PC-3 (cell line): ENCODE data around the gene TP53I13. TPM values are rescaled to one million over a fixed set of nuclear protein-coding genes. Genes with fewer than 3 reads are reported as not detected.

Experiments used
- ATAC-seq: fragments of 200-7000 bp; cut with Tn5 transposase; 2 replicates; pipeline ENCODE4 v1.9.1; 2020; ENCODE audit warnings: mild to moderate bottlenecking, moderate library complexity
- BruUV-seq: library from RNA; stranded (reverse); fragments of 400-500 nt; replicated peaks from 2 replicates; lab custom pipeline; 2021; lab: Mats Ljungman, UMichigan
- CTCF ChIA-PET: fragments of 300-600 bp; sonication (Branson Sonifier 250); formaldehyde crosslinking; loops from one replicate; lab custom pipeline; 2022; ENCODE audit warnings: antibody characterized with exemption; lab: Charles Lee
- POLR2A ChIA-PET: fragments of 300-600 bp; sonication (Branson Sonifier 250); formaldehyde crosslinking; loops from one replicate; lab custom pipeline; 2022; ENCODE audit warnings: antibody characterized with exemption; ENCODE audit not compliant: unreplicated experiment; lab: Charles Lee
- DNase-seq: peaks from one replicate; pipeline ENCODE4 v3.0.0-alpha.2; 2015
- H2AFZ ChIP-seq: fragments of 300-600 bp; sonication (generic); 2 replicates; pipeline ENCODE4 v1.6.0; 2016; ENCODE audit warnings: antibody characterized with exemption, low read length
- H3F3A ChIP-seq: fragments of 300-600 bp; sonication (generic); one replicate; pipeline ENCODE4 v1.6.0; 2017; ENCODE audit warnings: antibody characterized with exemption, low read length, control low read depth, mild to moderate bottlenecking; ENCODE audit not compliant: unreplicated experiment
- H3K27ac ChIP-seq: fragments of 300-600 bp; sonication (generic); 2 replicates; pipeline ENCODE4 v1.5.1; 2016; ENCODE audit warnings: mild to moderate bottlenecking, low read length
- H3K27me3 ChIP-seq: fragments of 300-600 bp; sonication (generic); 2 replicates; pipeline ENCODE4 v1.6.1; 2016; ENCODE audit warnings: low read length, mixed read lengths
- H3K36me3 ChIP-seq: fragments of 300-600 bp; sonication (generic); 2 replicates; pipeline ENCODE4 v1.6.1; 2016; ENCODE audit warnings: low read depth, mixed run types, low read length, mixed read lengths
- H3K4me1 ChIP-seq: fragments of 300-600 bp; sonication (generic); 2 replicates; pipeline ENCODE4 v1.5.1; 2016; ENCODE audit warnings: low read length; ENCODE audit not compliant: insufficient read depth
- H3K4me2 ChIP-seq: fragments of 300-600 bp; sonication (generic); 2 replicates; pipeline ENCODE4 v1.6.0; 2016; ENCODE audit warnings: low read length
- H3K4me3 ChIP-seq: fragments of 300-600 bp; sonication (generic); 2 replicates; pipeline ENCODE4 v1.5.1; 2016; ENCODE audit warnings: mild to moderate bottlenecking, low read length, mixed read lengths
- H3K79me2 ChIP-seq: fragments of 300-600 bp; sonication (generic); 2 replicates; pipeline ENCODE4 v1.6.1; 2017; ENCODE audit warnings: low read length, mixed read lengths
- H3K9ac ChIP-seq: fragments of 300-600 bp; sonication (generic); 2 replicates; pipeline ENCODE4 v1.6.0; 2016; ENCODE audit warnings: mild to moderate bottlenecking, low read length
- H3K9me2 ChIP-seq: fragments of 300-600 bp; sonication (generic); replicated peaks from 2 replicates; pipeline ENCODE4 v1.6.1; 2016; ENCODE audit warnings: mixed run types, low read length, mixed read lengths
- H3K9me3 ChIP-seq: fragments of 300-600 bp; sonication (generic); 2 replicates; pipeline ENCODE4 v1.6.1; 2016; ENCODE audit warnings: low read length, mixed read lengths
- H4K20me1 ChIP-seq: fragments of 300-600 bp; sonication (generic); 2 replicates; pipeline ENCODE4 v1.6.1; 2016; ENCODE audit warnings: low read length, mixed read lengths
- EZH2 ChIP-seq: fragments of 300-600 bp; sonication (generic); IDR thresholded peaks from one replicate; pipeline ENCODE4 v1.6.1; 2017; ENCODE audit warnings: antibody characterized with exemption, mild to moderate bottlenecking, low read length; ENCODE audit not compliant: unreplicated experiment
- EZH2phosphoT487 ChIP-seq: fragments of 300-600 bp; sonication (generic); IDR thresholded peaks from 2 replicates; pipeline ENCODE4 v1.6.1; 2018; ENCODE audit warnings: mild to moderate bottlenecking, antibody characterized with exemption, low read length, borderline replicate concordance
- intact Hi-C: fragments of 100-400 bp; cut with micrococcal nuclease; formaldehyde crosslinking; loops from 2 replicates; pipeline ENCODE4 v1.9.0; 2023
- total RNA-seq: library from RNA; depleted of rRNA; stranded (reverse); fragments of >200 nt; gene quantifications from 2 replicates; pipeline ENCODE4 v1.2.3, GENCODE V29; 2014
- TF ChIP-seq, protein P1 (sequence below): fragments of 300-600 bp; sonication (generic); conservative IDR thresholded peaks from 2 replicates; pipeline ENCODE4 v1.5.1; 2017; ENCODE audit warnings: antibody characterized with exemption, low read depth, mild to moderate bottlenecking, low read length

Gene TP53I13
- total RNA-seq, 1 experiment from 2014 or later: 45.0 TPM

GRCh38 chr17:29571883-29572681, 3.6 kb downstream of the TP53I13 start:
- intact Hi-C loops: no loop called here
- ChIA-PET CTCF (no interaction called here), POLR2A (no interaction called here)
- H4K20me1 ChIP-seq: no peaks in the 10 kb centered on the region
- no peaks in the 10 kb centered on the region for H3K27me3 ChIP-seq
- BruUV-seq: no TSS peak
- no peak overlapping the region for H3K27ac ChIP-seq
- peaks cover 7% of the 10 kb centered on the region; the same call in 1 of the 2 replicates for H3K4me1 ChIP-seq
- H3F3A ChIP-seq: no peaks in the 10 kb centered on the region
- no peak for ATAC-seq
- H3K4me3 ChIP-seq: no peak overlapping the region
- no peaks in the 10 kb centered on the region for H3K36me3 ChIP-seq
- no peak overlapping the region for H3K9ac ChIP-seq
- no peak overlapping the region for H2AFZ ChIP-seq
- no peak for DNase-seq
- TF ChIP-seq, protein P1, sequence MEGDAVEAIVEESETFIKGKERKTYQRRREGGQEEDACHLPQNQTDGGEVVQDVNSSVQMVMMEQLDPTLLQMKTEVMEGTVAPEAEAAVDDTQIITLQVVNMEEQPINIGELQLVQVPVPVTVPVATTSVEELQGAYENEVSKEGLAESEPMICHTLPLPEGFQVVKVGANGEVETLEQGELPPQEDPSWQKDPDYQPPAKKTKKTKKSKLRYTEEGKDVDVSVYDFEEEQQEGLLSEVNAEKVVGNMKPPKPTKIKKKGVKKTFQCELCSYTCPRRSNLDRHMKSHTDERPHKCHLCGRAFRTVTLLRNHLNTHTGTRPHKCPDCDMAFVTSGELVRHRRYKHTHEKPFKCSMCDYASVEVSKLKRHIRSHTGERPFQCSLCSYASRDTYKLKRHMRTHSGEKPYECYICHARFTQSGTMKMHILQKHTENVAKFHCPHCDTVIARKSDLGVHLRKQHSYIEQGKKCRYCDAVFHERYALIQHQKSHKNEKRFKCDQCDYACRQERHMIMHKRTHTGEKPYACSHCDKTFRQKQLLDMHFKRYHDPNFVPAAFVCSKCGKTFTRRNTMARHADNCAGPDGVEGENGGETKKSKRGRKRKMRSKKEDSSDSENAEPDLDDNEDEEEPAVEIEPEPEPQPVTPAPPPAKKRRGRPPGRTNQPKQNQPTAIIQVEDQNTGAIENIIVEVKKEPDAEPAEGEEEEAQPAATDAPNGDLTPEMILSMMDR: no peak
- TF ChIP-seq EZH2phosphoT487: no peak
- TF ChIP-seq EZH2: no peak
- no peaks in the 10 kb centered on the region for H3K9me2 ChIP-seq
- H3K79me2 ChIP-seq: no peaks in the 10 kb centered on the region
- no peaks in the 10 kb centered on the region for H3K9me3 ChIP-seq
- no peak overlapping the region for H3K4me2 ChIP-seq

- H3K27me3 ChIP-seq: no peaks in the 10 kb centered on the region
- DNase-seq: no peak
- H3K9ac ChIP-seq: no peak overlapping the region
- H3K79me2 ChIP-seq: no peaks in the 10 kb centered on the region
- CTCF ChIA-PET: no interaction called here
- no peaks in the 10 kb centered on the region for H3K36me3 ChIP-seq
- no peaks in the 10 kb centered on the region for H3F3A ChIP-seq
- no TSS peak for BruUV-seq
- H3K9me2 ChIP-seq: no peaks in the 10 kb centered on the region
- TF ChIP-seq, protein P1: no peak
- no peak for TF ChIP-seq EZH2phosphoT487
- no peak overlapping the region for H2AFZ ChIP-seq
- no peaks in the 10 kb centered on the region for H4K20me1 ChIP-seq
- no peak overlapping the region for H3K4me2 ChIP-seq
- no peak for ATAC-seq
- no peaks in the 10 kb centered on the region for H3K9me3 ChIP-seq
- H3K4me3 ChIP-seq: no peak overlapping the region
- intact Hi-C loops: no loop called here
- POLR2A ChIA-PET: no interaction called here
- peaks cover 7% of the 10 kb centered on the region; the same call in 1 of the 2 replicates for H3K4me1 ChIP-seq
- H3K27ac ChIP-seq: no peak overlapping the region
Measured at GRCh38 chr17:29572691-29573557, 4.4 kb downstream of the TP53I13 start.

GRCh38 chr17:29573558-29573869, 5.0 kb downstream of the TP53I13 start:
- no peaks in the 10 kb centered on the region for H3K36me3 ChIP-seq
- no peak for ATAC-seq
- no peaks in the 10 kb centered on the region for H3K9me3 ChIP-seq
- no TSS peak for BruUV-seq
- no peaks in the 10 kb centered on the region for H3K79me2 ChIP-seq
- intact Hi-C loops: no loop called here
- no peak overlapping the region for H3K27ac ChIP-seq
- TF ChIP-seq EZH2phosphoT487: no peak
- no peak for TF ChIP-seq EZH2
- TF ChIP-seq, protein P1: no peak
- peaks cover 7% of the 10 kb centered on the region; the same call in 1 of the 2 replicates for H3K4me1 ChIP-seq
- no peaks in the 10 kb centered on the region for H4K20me1 ChIP-seq
- H3F3A ChIP-seq: no peaks in the 10 kb centered on the region
- H3K9me2 ChIP-seq: no peaks in the 10 kb centered on the region
- DNase-seq: no peak
- no peak overlapping the region for H2AFZ ChIP-seq
- ChIA-PET CTCF (no interaction called here), POLR2A (no interaction called here)
- no peak overlapping the region for H3K4me2 ChIP-seq
- H3K9ac ChIP-seq: no peak overlapping the region
- no peak overlapping the region for H3K4me3 ChIP-seq
- H3K27me3 ChIP-seq: no peaks in the 10 kb centered on the region
